ENCODE data around the gene CNOT10.
A peak's percentile ranks its signal among the peaks of the same experiment; 100 is the strongest.
"Not testable (repeated sequence)": the region's sequence is repeated elsewhere in the genome, so short reads cannot be mapped to it uniquely, and the experiment has no call there.

CNOT10 gene

DNA sequence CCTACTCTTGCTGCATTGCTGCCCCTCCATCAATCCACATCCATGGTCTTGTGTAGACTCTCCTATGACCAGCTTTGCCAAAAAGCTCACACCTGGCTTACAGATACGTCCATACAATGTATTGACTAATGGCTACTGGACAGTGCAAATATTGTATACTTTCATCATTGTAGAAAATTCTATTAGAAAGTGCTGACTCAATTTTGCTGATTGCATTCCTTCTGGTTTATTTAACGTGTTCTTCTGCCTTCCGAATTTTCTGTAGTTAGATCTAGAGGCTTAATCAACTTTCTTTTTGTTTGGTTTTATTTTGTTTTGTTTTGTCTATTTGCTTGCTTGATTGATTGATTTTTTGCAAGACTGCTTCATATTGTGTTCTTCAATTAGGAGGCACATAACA, 29.8 kb upstream of the CNOT10 start (continued):
- TF ChIP-seq, protein P1, sequence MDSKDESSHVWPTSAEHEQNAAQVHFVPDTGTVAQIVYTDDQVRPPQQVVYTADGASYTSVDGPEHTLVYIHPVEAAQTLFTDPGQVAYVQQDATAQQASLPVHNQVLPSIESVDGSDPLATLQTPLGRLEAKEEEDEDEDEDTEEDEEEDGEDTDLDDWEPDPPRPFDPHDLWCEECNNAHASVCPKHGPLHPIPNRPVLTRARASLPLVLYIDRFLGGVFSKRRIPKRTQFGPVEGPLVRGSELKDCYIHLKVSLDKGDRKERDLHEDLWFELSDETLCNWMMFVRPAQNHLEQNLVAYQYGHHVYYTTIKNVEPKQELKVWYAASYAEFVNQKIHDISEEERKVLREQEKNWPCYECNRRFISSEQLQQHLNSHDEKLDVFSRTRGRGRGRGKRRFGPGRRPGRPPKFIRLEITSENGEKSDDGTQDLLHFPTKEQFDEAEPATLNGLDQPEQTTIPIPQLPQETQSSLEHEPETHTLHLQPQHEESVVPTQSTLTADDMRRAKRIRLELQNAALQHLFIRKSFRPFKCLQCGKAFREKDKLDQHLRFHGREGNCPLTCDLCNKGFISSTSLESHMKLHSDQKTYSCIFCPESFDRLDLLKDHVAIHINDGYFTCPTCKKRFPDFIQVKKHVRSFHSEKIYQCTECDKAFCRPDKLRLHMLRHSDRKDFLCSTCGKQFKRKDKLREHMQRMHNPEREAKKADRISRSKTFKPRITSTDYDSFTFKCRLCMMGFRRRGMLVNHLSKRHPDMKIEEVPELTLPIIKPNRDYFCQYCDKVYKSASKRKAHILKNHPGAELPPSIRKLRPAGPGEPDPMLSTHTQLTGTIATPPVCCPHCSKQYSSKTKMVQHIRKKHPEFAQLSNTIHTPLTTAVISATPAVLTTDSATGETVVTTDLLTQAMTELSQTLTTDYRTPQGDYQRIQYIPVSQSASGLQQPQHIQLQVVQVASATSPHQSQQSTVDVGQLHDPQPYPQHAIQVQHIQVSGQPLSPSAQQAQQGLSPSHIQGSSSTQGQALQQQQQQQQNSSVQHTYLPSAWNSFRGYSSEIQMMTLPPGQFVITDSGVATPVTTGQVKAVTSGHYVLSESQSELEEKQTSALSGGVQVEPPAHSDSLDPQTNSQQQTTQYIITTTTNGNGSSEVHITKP (tag by site-specific recombination; IDR thresholded peaks at IDR 0.05): no peak
- TF ChIP-seq ZBTB17 (tag by site-specific recombination; IDR thresholded peaks at IDR 0.05): no peak

DNA sequence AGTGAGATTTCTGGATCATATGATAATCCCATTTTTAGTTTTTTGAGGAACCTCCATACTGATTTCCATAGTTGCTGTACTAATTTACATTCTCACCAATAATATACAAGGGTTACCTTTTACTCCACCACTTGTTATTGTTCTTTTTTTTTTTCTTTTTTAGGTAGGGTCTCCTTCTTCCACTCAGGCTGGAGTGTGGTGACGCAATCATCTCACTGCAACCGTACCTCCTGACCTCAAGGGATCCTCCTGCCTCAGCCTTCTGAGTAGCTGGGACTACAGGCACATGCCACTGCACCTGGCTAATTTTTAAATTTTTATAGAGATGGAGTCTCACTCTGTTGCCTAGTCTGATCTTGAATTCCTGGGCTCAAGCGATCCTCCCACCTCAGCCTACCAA, 24.4 kb upstream of the CNOT10 start:
- Histone ChIP-seq H3K36me3 (ENCODE audit: control insufficient read depth in 2 of 2, insufficient read depth in 1 of 2, low read length in 2 of 2) (no peaks in the 10 kb centered on the region), H3K4me1 (ENCODE audit: control insufficient read depth, insufficient read depth, low read length) (no peaks in the 10 kb centered on the region), H3K27ac (ENCODE audit: extremely low read depth, low read depth, low read length) (no peak overlapping the region), H3K9me3 (ENCODE audit: control insufficient read depth, insufficient read depth, low read depth, low read length) (no peaks in the 10 kb centered on the region), H3K4me3 (ENCODE audit: low read depth, low read length) (no peak overlapping the region)
- no peak for TF ChIP-seq ZNF266 (tag by site-specific recombination; IDR thresholded peaks at IDR 0.05; ENCODE audit: low read depth)
- CTCF ChIA-PET: no interaction called here
- POLR2A ChIA-PET: no interaction called here

DNA sequence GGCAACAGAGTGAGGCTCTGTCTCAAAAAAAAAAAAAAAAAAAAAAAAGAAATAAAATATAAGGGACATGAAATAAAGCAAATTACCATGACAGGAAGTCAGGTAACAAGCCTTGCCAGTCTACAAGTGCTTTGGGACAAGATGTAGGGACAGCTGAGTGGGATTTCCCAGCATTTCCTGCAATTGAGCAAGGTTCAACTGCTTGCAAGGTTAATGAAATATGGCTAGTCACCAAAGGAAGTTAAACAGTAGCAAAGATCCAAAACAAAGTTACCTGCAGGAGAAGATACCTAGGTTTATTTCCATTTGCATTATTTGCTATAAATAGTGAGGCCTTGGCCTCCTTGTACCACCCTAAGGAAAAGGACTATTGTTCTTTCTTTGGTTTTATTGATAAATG, 22.3 kb upstream of the CNOT10 start:
- Histone ChIP-seq H3K4me3 (ENCODE audit: low read depth, low read length) (no peak overlapping the region), H3K4me1 (ENCODE audit: control insufficient read depth, insufficient read depth, low read length) (no peaks in the 10 kb centered on the region), H3K9me3 (ENCODE audit: control insufficient read depth, insufficient read depth, low read depth, low read length) (no peaks in the 10 kb centered on the region), H3K36me3 (ENCODE audit: control insufficient read depth in 2 of 2, insufficient read depth in 1 of 2, low read length in 2 of 2) (no peaks in the 10 kb centered on the region), H3K27ac (ENCODE audit: extremely low read depth, low read depth, low read length) (no peak overlapping the region)
- TF ChIP-seq, protein P2, sequence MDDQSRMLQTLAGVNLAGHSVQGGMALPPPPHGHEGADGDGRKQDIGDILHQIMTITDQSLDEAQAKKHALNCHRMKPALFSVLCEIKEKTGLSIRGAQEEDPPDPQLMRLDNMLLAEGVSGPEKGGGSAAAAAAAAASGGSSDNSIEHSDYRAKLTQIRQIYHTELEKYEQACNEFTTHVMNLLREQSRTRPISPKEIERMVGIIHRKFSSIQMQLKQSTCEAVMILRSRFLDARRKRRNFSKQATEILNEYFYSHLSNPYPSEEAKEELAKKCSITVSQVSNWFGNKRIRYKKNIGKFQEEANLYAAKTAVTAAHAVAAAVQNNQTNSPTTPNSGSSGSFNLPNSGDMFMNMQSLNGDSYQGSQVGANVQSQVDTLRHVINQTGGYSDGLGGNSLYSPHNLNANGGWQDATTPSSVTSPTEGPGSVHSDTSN (CRISPR knock-in tag; IDR thresholded peaks at IDR 0.05): no peak
- TF ChIP-seq ZNF248 (tag by site-specific recombination; IDR thresholded peaks at IDR 0.05) (no peak), ZBTB48 (tag by site-specific recombination; IDR thresholded peaks at IDR 0.05) (no peak), ZNF121 (tag by site-specific recombination; IDR thresholded peaks at IDR 0.05) (no peak), ZNF354C (tag by site-specific recombination; IDR thresholded peaks at IDR 0.05; ENCODE audit: borderline replicate concordance, low read depth) (no peak)
- TF ChIP-seq, protein P3, sequence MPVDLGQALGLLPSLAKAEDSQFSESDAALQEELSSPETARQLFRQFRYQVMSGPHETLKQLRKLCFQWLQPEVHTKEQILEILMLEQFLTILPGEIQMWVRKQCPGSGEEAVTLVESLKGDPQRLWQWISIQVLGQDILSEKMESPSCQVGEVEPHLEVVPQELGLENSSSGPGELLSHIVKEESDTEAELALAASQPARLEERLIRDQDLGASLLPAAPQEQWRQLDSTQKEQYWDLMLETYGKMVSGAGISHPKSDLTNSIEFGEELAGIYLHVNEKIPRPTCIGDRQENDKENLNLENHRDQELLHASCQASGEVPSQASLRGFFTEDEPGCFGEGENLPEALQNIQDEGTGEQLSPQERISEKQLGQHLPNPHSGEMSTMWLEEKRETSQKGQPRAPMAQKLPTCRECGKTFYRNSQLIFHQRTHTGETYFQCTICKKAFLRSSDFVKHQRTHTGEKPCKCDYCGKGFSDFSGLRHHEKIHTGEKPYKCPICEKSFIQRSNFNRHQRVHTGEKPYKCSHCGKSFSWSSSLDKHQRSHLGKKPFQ (tag by site-specific recombination; IDR thresholded peaks at IDR 0.05): no peak
- ChIA-PET CTCF (interaction anchor here (0.5 to 1.0 kb wide), 5 partner anchors 9 to 288 kb away, joined by 3 to 4 read pairs (median 4); no protein-coding TSS in a partner anchor), POLR2A (no interaction called here)

DNA sequence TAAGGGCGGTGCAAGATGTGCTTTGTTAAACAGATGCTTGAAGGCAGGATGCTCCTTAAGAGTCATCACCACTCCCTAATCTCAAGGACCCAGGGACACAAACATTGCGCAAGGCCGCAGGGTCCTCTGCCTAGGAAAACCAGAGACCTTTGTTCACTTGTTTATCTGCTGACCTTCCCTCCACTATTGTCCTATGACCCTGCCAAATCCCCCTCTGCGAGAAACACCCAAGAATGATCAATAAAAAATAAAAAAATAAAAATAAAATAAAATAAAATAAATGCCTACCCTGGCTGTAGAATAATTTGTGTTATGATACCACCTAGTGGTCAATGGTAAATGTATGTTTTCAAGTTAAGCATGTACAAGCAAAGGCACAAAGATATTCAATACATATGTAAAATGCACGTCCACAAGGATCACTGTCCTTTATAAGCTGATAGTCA, 20.3 kb upstream of the CNOT10 start:
- POLR2A ChIA-PET; H3K36me3 ChIP-seq (ENCODE audit: control insufficient read depth in 2 of 2, insufficient read depth in 1 of 2, low read length in 2 of 2); H3K4me3 ChIP-seq (ENCODE audit: low read depth, low read length); H3K9me3 ChIP-seq (ENCODE audit: control insufficient read depth, insufficient read depth, low read depth, low read length); H3K27ac ChIP-seq (ENCODE audit: extremely low read depth, low read depth, low read length); H3K4me1 ChIP-seq (ENCODE audit: control insufficient read depth, insufficient read depth, low read length): not testable (repeated sequence)
- TF ChIP-seq ZNF654 (tag by site-specific recombination; IDR thresholded peaks at IDR 0.05; ENCODE audit: low read depth): peak; percentile 84
- TF ChIP-seq ZNF335 (tag by site-specific recombination; conservative IDR thresholded peaks at IDR 0.05): peak; percentile 50
- CTCF ChIA-PET: interaction anchor here (1.3 to 2.4 kb wide), 2 partner anchors 154 to 158 kb away, joined by 4 to 5 read pairs; no protein-coding TSS in a partner anchor

Data from HEK293 (cell line).